ENCODE data around the gene AKR1C1.
"Not testable (repeated sequence)": the region's sequence is repeated elsewhere in the genome, so short reads cannot be mapped to it uniquely, and the experiment has no call there.

AKR1C1 gene

DNA sequence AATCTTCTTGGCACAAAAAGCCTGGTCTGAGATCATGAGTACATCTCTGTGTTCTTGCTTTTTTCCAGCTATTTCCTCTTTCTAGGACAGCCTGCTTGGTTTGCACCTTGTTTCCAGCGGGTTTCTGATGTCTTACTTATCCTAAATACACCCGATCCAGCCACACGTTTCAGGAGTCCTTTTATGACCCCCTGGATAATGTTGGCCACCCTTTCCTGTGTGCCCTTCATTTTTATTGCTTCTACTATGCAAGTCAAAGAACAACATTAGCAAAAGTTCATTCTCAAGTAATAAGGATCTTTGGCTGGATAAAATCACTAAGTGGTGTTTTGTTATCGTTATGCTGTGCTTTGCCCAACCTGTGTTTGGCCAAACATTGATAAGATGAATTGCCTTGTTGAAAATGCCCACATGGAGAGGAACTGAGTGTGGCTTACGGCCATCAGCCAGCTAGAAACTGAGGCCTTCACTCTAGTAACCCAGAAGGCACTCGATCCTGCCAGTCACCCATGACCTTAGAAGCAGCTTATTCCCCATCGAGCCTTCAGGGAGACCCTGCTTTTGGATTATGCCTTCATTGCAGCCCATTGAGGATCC lies 28.7 kb upstream of the AKR1C1 start:
- no peak for DNase-seq (ENCODE audit: extremely low read depth, low read depth)
- H3K4me3 ChIP-seq (replicated peaks; ENCODE audit: low read depth, low read length) = no peak overlapping the region
- TF ChIP-seq, protein P1, sequence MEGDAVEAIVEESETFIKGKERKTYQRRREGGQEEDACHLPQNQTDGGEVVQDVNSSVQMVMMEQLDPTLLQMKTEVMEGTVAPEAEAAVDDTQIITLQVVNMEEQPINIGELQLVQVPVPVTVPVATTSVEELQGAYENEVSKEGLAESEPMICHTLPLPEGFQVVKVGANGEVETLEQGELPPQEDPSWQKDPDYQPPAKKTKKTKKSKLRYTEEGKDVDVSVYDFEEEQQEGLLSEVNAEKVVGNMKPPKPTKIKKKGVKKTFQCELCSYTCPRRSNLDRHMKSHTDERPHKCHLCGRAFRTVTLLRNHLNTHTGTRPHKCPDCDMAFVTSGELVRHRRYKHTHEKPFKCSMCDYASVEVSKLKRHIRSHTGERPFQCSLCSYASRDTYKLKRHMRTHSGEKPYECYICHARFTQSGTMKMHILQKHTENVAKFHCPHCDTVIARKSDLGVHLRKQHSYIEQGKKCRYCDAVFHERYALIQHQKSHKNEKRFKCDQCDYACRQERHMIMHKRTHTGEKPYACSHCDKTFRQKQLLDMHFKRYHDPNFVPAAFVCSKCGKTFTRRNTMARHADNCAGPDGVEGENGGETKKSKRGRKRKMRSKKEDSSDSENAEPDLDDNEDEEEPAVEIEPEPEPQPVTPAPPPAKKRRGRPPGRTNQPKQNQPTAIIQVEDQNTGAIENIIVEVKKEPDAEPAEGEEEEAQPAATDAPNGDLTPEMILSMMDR (IDR thresholded peaks at IDR 0.05; ENCODE audit: low read depth, low read length, missing control alignments) = no peak

DNA sequence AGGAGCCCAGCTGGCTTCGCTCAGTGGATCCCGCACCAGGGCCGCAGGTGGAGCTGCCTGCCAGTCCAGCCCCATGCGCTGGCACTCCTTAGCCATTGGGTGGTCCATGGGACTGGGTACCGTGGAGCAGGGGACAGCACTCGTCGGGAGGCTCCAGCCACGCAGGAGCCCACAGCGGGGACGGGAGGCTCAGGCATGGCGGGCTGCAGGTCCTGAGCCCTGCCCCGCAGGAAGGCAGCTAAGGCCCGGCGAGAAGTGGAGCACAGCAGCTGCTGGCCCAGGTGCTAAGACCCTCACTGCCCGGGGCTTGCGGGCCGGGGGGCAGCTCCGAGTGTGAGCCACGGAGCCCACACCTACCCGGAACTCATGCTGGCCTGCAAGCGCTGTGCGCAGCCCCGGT lies 25.9 kb upstream of the AKR1C1 start:
- TF ChIP-seq, protein P1 (IDR thresholded peaks at IDR 0.05; ENCODE audit: low read depth, low read length, missing control alignments) = no peak

DNA sequence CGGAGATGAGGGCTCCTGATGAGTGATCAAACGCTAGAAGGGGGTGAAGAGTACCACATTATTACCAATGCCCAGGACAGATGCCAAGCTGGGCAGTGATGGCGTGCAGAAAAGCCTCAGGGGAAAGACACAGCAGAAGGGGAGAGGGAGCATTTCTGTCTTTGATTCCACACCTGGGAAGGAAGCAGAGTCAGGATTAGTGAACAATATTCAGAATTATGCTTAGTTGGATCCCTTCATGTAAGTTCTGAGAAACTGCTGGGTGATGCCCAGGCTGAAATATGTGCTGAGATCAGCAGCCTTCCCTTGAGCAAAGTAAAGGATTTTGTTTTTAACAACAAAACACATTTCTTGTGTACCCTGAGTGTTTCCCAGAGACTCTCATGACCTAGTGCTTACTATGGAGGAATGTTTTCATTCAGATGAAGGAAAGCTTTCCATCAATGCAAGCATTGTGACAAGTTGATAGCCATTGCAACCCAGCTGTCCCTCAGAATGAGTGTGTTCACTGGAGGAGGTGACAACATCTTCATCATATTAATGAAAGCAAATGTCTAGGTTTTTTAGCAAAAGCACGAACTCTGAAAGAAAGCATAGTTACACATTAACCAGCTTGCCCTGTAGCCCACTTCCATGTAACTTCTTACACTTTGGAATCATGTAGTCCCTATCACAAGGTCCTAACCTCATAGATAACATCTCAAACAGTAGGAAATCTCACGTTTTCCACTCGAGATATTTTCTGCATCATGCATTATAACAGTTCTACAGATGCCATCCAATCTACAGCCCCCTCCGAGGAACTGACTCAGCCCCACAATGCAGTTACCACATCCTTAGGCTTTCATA lies 23.8 kb upstream of the AKR1C1 start:
- TF ChIP-seq, protein P1 (IDR thresholded peaks at IDR 0.05; ENCODE audit: low read depth, low read length, missing control alignments) = no peak
- no peak overlapping the region for H3K4me3 ChIP-seq (replicated peaks; ENCODE audit: low read depth, low read length)
- DNase-seq (ENCODE audit: extremely low read depth, low read depth) = no peak

More for the DNA sequence above, 25.9 kb upstream of the AKR1C1 start:
- DNase-seq (ENCODE audit: extremely low read depth, low read depth) = no peak
- H3K4me3 ChIP-seq (replicated peaks; ENCODE audit: low read depth, low read length) = no peak overlapping the region

DNA sequence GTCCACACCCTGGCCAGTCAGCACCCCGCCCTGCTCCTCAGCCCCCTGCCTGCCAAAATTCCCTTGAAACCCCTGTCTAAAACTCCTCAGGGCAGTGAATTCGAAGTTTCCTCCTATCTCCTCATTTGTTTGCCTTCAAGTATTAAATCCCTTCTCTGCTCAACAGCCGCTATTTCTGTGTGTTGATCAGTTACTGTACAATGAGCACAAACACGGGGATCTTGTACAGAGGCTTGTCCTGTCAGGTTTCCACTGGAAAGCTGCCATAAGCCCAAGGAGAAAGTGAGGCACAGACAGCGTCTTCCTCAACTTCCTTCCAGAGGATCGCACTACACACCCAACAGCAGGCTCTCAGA lies 23.2 kb upstream of the AKR1C1 start:
- not testable (repeated sequence) for H3K4me3 ChIP-seq (replicated peaks; ENCODE audit: low read depth, low read length); DNase-seq (ENCODE audit: extremely low read depth, low read depth)

DNA sequence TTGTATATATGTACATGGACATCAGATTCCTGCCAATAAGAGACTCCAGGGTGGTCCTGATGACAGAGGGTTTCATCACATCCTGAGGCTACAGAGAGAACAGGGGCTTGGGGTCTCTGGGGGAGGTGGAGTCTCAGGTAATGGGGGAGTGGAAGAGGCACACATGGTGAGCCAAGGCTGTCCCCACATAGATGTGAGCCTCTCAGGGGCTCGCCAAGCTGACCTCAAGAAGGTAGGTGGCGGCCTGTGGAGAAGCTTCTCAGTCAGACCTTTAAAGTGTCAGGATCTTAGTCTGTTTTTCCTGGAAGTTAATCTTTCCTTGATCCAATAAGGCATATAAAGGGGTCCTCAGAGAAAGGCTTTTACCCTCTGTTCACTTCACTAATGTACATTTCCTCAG lies 22.3 kb upstream of the AKR1C1 start:
- not testable (repeated sequence) for H3K4me3 ChIP-seq (replicated peaks; ENCODE audit: low read depth, low read length); DNase-seq (ENCODE audit: extremely low read depth, low read depth)

DNA sequence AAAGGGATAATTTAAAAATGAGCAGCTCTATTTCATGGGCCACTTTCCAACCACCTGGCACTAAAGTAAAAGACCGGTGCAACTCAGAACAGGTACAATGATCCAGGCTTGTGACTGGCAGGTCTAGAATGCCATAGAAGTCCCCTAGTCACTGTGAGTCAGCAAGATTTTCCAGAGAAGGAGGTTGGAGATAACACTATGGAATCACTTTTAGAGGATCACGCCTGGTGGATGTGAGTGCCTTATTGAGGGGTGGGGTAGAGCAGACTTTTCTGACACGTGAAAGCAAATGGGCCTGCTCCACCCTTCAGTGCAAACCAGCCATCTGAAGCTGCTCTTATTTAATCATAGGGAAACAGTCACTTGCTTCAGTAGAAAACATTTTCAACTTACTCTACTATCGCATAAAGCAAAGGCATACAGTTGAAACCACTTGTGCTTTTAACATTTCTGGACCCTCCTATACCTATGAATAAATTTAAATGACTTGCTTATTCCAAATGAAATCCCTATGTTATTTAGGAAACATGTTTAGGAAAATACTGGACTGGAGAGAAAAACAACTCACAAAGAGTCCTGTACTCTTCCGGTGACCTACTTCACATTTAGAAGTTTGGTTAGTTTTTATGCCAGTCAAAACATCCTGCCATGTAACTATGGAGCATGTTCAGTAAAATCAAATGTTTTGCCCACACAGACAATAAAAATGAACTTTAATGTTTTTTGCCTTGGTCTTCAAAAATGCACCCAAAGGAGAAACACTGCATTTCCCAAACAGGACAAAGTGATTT lies 21.5 kb upstream of the AKR1C1 start:
- no peak for DNase-seq (ENCODE audit: extremely low read depth, low read depth)
- TF ChIP-seq, protein P1 (IDR thresholded peaks at IDR 0.05; ENCODE audit: low read depth, low read length, missing control alignments) = no peak
- H3K4me3 ChIP-seq (replicated peaks; ENCODE audit: low read depth, low read length) = no peak overlapping the region

DNA sequence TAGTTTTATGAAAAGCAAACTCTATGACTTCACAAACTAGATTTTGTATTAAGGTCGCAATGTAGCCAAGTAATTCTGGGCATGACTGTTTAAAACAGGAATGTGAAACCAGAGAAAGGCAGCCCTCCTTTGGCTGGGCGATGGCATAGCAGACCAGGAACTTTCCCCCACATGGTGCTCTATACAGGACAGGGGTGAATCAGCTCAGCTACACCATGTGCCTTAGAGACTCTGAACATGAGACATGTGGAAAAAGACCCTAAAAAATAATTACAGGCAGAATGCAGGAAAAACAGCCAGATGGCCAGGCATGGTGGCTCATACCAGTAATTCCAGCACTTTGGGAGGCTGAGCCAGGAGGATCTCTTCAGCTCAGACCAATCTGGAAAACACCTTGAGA lies 20.3 kb upstream of the AKR1C1 start:
- H3K4me3 ChIP-seq (replicated peaks; ENCODE audit: low read depth, low read length) = not testable (repeated sequence)
- DNase-seq (ENCODE audit: extremely low read depth, low read depth) = peak; percentile 9

DNA sequence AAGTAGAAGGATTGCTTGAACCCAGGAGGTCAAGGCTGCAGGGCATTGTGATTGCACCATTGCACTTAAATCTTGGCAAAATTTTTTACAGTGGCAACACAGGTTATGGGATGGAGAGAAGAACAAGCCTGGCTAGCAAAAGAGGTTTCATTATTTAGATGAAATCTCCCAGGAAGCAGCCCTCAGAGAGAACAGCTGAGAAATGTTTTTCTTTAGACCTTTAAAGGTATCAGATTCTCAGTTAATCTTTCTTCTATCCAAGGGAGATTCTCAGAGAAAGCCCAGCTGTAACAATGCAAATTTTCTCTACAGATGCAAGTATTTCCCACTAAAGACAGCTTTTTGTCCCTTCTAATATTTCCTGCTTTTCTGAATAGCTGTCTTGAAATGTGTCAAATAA lies 19.8 kb upstream of the AKR1C1 start:
- not testable (repeated sequence) for H3K4me3 ChIP-seq (replicated peaks; ENCODE audit: low read depth, low read length); DNase-seq (ENCODE audit: extremely low read depth, low read depth)

All from HFF-Myc (cell line).